Esophagus squamous epithelium (tissue), 5 donors: ENCODE data around the gene FNDC11. TPM values are rescaled to one million over a fixed set of nuclear protein-coding genes. Genes with fewer than 3 reads are reported as not detected.

Experiments
- DNase-seq: peaks from one replicate; lab custom pipeline; 2025; lab: John Stamatoyannopoulos, UW
- H3K27ac ChIP-seq, 4 donors: fragments of 200-600 bp; sonication (generic); one replicate each; pipeline ENCODE4 v1.5.1; 2016 to 2019; ENCODE audit warnings: mild to moderate bottlenecking in 1 of 4
- H3K27me3 ChIP-seq, 4 donors: fragments of 200-600 bp; sonication (generic); 1 replicate in 3 of 4; 2 replicates in 1 of 4; pipeline versions ENCODE4 v1.5.1 to v1.6.0; 2017 to 2021; ENCODE audit warnings: antibody characterized with exemption in 1 of 4
- H3K36me3 ChIP-seq, 3 donors: fragments of 200-600 bp; sonication (generic); one replicate each; pipeline ENCODE4 v1.5.1; 2016 to 2019
- H3K4me1 ChIP-seq, 3 donors: fragments of 200-600 bp; sonication (generic); one replicate each; pipeline ENCODE4 v1.5.1; 2017 to 2019
- H3K4me3 ChIP-seq, 4 donors: fragments of 200-600 bp; sonication (generic); 1 replicate in 3 of 4; 2 replicates in 1 of 4; pipeline ENCODE4 v1.5.1; 2016 to 2019; ENCODE audit warnings: mild to moderate bottlenecking in 2 of 4, moderate library complexity in 1 of 4
- H3K9me3 ChIP-seq, 3 donors: fragments of 200-600 bp; sonication (generic); one replicate each; pipeline ENCODE4 v1.5.1; 2016 to 2019
- CTCF ChIP-seq, 6 experiments: fragments of 450-650 bp in 4 of 6; fragments of 200-600 bp in 2 of 6; sonication (generic) in 2 of 6; IDR thresholded peaks; one replicate each; pipeline ENCODE4 v1.5.1; 2016 to 2019; ENCODE audit warnings: antibody characterized with exemption in 6 of 6, mild to moderate bottlenecking in 4 of 6, moderate library complexity in 4 of 6
- POLR2A ChIP-seq, 4 donors: fragments of 450-650 bp; IDR thresholded peaks; one replicate each; pipeline ENCODE4 v1.6.1; 2017; ENCODE audit warnings: antibody characterized with exemption in 4 of 4, mild to moderate bottlenecking in 4 of 4, moderate library complexity in 3 of 4
- WGBS, 2 donors: methylation state at CpG; one replicate each; pipeline ENCODE4 v1.1.5; 2018; 5-methylcytosine and 5-hydroxymethylcytosine counted together
- intact Hi-C: fragments of 100-400 bp; cut with DNase I; formaldehyde crosslinking; loops from one replicate; pipeline ENCODE4 v1.15.0; 2022
- total RNA-seq, 4 donors: library from RNA; depleted of rRNA; stranded (reverse); fragments of >200 nt; gene quantifications; one replicate each; pipeline ENCODE4 v1.1.0, GENCODE V29; 2016
- donor health status: DM: yes; HTN: yes; CAD: no.

The FNDC11 gene
- total RNA-seq, 4 donors from 2014 or later, result under 0.01 TPM; not detected in 3

DNA sequence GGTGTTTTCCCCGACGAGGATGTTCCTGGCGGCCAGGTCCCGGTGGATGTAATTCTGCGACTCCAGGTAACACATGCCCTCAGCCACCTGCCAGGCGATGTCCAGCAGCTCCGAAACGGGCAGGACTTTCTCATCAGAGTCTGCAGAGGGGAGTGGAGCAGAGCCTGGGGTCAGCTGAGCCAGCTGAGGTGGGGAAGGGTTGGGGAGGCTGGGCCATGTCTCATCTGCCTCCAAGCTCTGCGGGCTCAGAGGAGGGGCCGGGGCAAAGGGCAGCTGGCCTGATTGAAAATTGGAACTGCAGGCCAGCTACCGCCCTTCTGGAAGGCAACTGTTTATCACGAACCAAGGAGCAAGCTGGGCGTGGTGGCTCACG, 23.2 kb upstream of the FNDC11 start:
- H3K9me3 ChIP-seq, result no peaks in the 10 kb centered on the region
- H3K36me3 ChIP-seq, result peaks cover 0 to 27% (median 0%) of the 10 kb centered on the region in 3 donors
- intact Hi-C loops, result no loop called here
- H3K4me1 ChIP-seq, result peaks cover 17 to 61% (median 18%) of the 10 kb centered on the region in 3 donors
- no peak overlapping the region for H3K4me3 ChIP-seq
- TF ChIP-seq CTCF (IDR thresholded peaks at IDR 0.05), result no peak
- TF ChIP-seq POLR2A (IDR thresholded peaks at IDR 0.05), result no peak
- WGBS, 2 donors, result 30 to 55% methylated on average over 2 to 3 of the region's 14 CpGs
- peaks cover 0 to 36% (median 0%) of the 10 kb centered on the region in 4 donors for H3K27me3 ChIP-seq
- no peak for DNase-seq
- H3K27ac ChIP-seq, result peak overlapping the region in 2 of 4 donors; percentile 17 to 42

DNA sequence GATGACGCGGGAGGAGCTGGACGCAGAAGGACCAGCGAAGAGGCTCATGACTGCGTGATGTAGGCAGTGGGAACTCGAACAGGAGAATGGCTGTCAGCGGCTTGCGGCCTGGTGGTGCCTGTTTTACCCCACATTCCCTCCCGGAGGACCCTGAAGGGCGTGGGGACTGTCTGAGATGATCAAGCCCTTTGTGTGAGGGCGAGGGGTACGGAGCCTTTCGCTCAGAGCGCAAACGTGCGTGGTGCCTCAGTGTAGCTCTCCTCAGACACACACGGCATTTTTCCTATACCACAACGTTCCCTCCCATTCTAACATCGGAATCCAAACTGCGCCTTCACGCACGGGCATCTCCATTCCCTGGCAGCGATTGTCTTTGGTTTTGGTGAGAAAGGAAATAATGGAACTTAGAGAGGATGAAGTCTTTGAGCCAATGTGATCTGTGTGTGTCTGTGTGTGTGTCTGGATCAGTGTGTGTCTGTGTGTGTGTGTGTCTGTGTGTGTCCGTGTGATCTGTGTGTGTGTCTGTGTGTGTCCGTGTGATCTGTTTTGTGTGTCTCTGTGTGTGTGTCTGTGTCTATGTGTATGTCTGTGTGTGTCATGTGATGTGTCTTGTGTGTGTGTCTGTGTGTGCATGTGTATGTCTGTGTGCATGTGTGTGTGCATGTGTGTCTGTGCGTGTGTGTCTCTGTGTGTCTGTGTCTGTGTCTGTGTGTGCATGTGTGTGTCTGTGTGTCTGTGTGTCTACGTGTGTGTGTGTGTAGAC, 22.1 kb upstream of the FNDC11 start:
- Histone ChIP-seq H3K4me3 (no peak overlapping the region), H3K4me1 (peaks cover 17 to 62% (median 18%) of the 10 kb centered on the region in 3 donors), H3K36me3 (peaks cover 0 to 27% (median 0%) of the 10 kb centered on the region in 3 donors), H3K27me3 (peaks cover 0 to 45% (median 0%) of the 10 kb centered on the region in 4 donors), H3K27ac (no peak overlapping the region), H3K9me3 (no peaks in the 10 kb centered on the region)
- 77 to 80% methylated on average over 23 to 26 of the region's 27 CpGs for WGBS, 2 donors
- no peak for TF ChIP-seq CTCF (IDR thresholded peaks at IDR 0.05)
- TF ChIP-seq POLR2A (IDR thresholded peaks at IDR 0.05), result no peak
- no peak for DNase-seq
- intact Hi-C loops, result no loop called here

- peaks cover 0 to 27% (median 0%) of the 10 kb centered on the region in 3 donors for H3K36me3 ChIP-seq
- no peak for DNase-seq
- 75 to 80% methylated on average over 8 to 17 of the region's 24 CpGs for WGBS, 2 donors
- no peaks in the 10 kb centered on the region for H3K9me3 ChIP-seq
- intact Hi-C loops, result no loop called here
- H3K27ac ChIP-seq, result no peak overlapping the region
- peaks cover 0 to 51% (median 0%) of the 10 kb centered on the region in 4 donors for H3K27me3 ChIP-seq
- no peak overlapping the region for H3K4me3 ChIP-seq
- H3K4me1 ChIP-seq, result peaks cover 19 to 69% (median 21%) of the 10 kb centered on the region in 3 donors
- no peak for TF ChIP-seq CTCF (IDR thresholded peaks at IDR 0.05)
- no peak for TF ChIP-seq POLR2A (IDR thresholded peaks at IDR 0.05)
These were observed 21.4 kb upstream of the FNDC11 start for GRCh38 chr20:63532449-63532971.

- Histone ChIP-seq H3K27ac (peak overlapping the region; percentile 87 to 99 (median 93)), H3K9me3 (no peaks in the 10 kb centered on the region), H3K4me3 (peak overlapping the region in 1 of 4 donors; percentile 57), H3K4me1 (peaks cover 25 to 77% (median 29%) of the 10 kb centered on the region in 3 donors), H3K36me3 (peaks cover 0 to 27% (median 0%) of the 10 kb centered on the region in 3 donors), H3K27me3 (peaks cover 0 to 53% (median 0%) of the 10 kb centered on the region in 4 donors)
- no peak for TF ChIP-seq POLR2A (IDR thresholded peaks at IDR 0.05)
- no peak for TF ChIP-seq CTCF (IDR thresholded peaks at IDR 0.05)
- 73 to 80% methylated on average over 1 to 3 of the region's 14 CpGs for WGBS, 2 donors
- intact Hi-C loops, result no loop called here
- DNase-seq, result no peak
These were observed 20.6 kb upstream of the FNDC11 start for GRCh38 chr20:63533388-63533787.

DNA sequence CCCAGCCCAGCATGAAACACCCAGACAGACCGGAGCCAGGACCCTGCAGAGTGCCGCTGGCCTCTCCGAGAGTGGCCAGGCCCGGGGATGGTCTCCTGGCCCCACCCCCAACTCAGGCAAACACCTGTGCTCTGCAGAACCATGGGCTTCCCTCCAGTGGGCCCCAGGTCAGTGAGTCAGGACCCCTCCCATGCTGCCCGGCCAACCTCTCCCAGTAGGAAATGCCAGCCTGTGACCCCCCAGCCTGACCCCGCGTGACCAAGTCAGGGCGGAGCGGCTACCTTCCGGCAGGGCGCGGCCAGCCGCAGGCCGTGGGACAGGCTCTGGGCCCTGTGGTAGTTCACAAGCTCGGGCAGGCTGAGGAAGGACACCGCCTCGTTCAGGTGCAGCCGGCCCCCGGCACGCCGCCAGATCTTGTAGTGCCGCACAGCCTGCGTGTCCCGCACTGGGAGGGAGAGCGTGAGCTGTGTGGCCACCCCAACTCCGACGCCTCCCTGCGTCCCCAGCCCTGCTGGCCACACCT, 20.0 kb upstream of the FNDC11 start:
- H3K27me3 ChIP-seq, result peaks cover 0 to 54% (median 0%) of the 10 kb centered on the region in 4 donors
- DNase-seq, result no peak

More for the DNA sequence above, 20.0 kb upstream of the FNDC11 start:
- TF ChIP-seq POLR2A (IDR thresholded peaks at IDR 0.05) (peak in 3 of 4 donors; percentile 13 to 53 (median 22)), CTCF (IDR thresholded peaks at IDR 0.05) (no peak)
- Histone ChIP-seq H3K27ac (peak overlapping the region; percentile 87 to 99 (median 93)), H3K9me3 (no peaks in the 10 kb centered on the region), H3K4me3 (peak overlapping the region; percentile 20 to 66 (median 56)), H3K4me1 (peaks cover 29 to 79% (median 34%) of the 10 kb centered on the region in 3 donors), H3K36me3 (peaks cover 0 to 27% (median 0%) of the 10 kb centered on the region in 3 donors)
- 30% methylated on average over 2 to 6 of the region's 28 CpGs for WGBS, 2 donors
- intact Hi-C loops, result no loop called here
